ENCODE results near the gene ZBTB7B.

GRCh38 chr1:155057788-155058211, 55.2 kb downstream of the ZBTB7B start:
- TF ChIP-seq CTCF (IDR thresholded peaks at IDR 0.05): no peak
- no peak for TF ChIP-seq POLR2A (IDR thresholded peaks at IDR 0.05)
